Astrocyte of the cerebellum (primary cell): ENCODE measurements around the gene WTAP.

Experiments
- DNase-seq: peaks from one replicate; pipeline ENCODE4 v3.0.0-alpha.2; 2011; ENCODE audit warnings: low read depth
- H3K4me3 ChIP-seq: 2 replicates; pipeline ENCODE4 v1.5.1; 2011; ENCODE audit warnings: mild to moderate bottlenecking, low read depth, low read length, moderate library complexity
- CTCF ChIP-seq: IDR thresholded peaks from 2 replicates; pipeline ENCODE4 v1.5.1; 2012; ENCODE audit warnings: low read length, low read depth, moderate library complexity, mild to moderate bottlenecking; ENCODE audit errors: missing control alignments
- in situ Hi-C: cut with HindIII; loops from 2 replicates; pipeline ENCODE4 v1.10.0; 2017; ENCODE audit warnings: low sequenced_read_pairs

Gene WTAP

GRCh38 chr6:159726918-159727716, at the start of gene WTAP:
WTAP (plus strand) TSS chr6:159727506; CDS start chr6:159736266, 8,760 bp downstream.
- DNase-seq, result peak; percentile 86
- TF ChIP-seq CTCF, result no peak
- in situ Hi-C loops, result no loop called here
- H3K4me3 ChIP-seq, result peak within 1 kb of the TSS; percentile 79

- no peak for TF ChIP-seq CTCF
- no peak overlapping the region for H3K4me3 ChIP-seq
- in situ Hi-C loops, result no loop called here
- no peak for DNase-seq
Measured at GRCh38 chr6:159677506-159678165, 49.7 kb upstream of the WTAP start.

- DNase-seq, result no peak
- in situ Hi-C loops, result no loop called here
- TF ChIP-seq CTCF, result no peak
- H3K4me3 ChIP-seq, result no peak overlapping the region
Measured at GRCh38 chr6:159678574-159678973, 48.7 kb upstream of the WTAP start.

- in situ Hi-C loops, result no loop called here
- DNase-seq, result no peak
- no peak overlapping the region for H3K4me3 ChIP-seq
- no peak for TF ChIP-seq CTCF
Measured at GRCh38 chr6:159679091-159680077, 47.9 kb upstream of the WTAP start.

GRCh38 chr6:159680104-159680503, 47.2 kb upstream of the WTAP start:
- H3K4me3 ChIP-seq, result no peak overlapping the region

More at GRCh38 chr6:159680104-159680503, 47.2 kb upstream of the WTAP start:
- no peak for DNase-seq
- in situ Hi-C loops, result no loop called here
- no peak for TF ChIP-seq CTCF
